Activated CD4-positive, alpha-beta T cell treated with anti-CD3 and anti-CD28 coated beads for 4 hours (primary cell): ENCODE data around the gene OCA2.

Experiments used
- DNase-seq, 2 donors: peaks; one replicate each; pipeline ENCODE4 v3.0.0-alpha.2; 2020

Gene OCA2

DNA sequence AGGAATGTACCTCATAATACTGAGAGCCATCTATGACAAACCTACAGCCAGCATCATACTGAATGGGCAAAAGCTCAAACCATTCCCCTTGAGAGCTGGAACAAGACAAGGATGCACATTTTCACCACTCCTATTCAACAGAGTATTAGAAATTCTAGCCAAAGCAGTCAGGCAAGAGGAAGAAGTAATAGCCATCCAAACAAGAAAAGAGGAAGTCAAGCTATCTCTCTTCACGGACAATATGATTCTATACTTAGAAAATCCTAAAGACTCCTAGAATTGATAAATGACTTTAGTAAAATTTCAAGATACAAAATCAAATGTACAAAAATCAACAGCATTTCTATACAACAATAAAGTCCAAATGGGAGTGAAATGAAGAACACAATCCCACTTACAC is 30.2 kb downstream of the OCA2 start:
- no peak for DNase-seq

DNA sequence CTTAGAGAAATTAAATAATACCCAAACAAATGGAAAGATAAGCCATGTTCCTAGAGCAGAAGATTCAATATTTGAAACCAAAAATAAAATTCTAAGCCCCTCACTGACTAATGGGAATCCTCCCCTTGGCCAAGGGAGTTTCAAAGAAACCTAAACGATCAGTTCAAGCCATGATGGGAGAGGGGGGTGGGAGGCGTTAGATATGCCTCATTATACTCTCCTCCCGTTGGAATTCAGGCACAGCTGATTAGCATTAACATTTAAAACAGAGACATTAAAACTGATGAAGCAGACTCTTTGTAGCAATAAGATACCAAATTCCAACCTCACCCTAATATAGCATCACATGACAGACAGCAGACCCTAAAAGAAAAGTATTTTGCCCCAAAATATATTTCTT is 32.9 kb downstream of the OCA2 start:
- no peak for DNase-seq

DNA sequence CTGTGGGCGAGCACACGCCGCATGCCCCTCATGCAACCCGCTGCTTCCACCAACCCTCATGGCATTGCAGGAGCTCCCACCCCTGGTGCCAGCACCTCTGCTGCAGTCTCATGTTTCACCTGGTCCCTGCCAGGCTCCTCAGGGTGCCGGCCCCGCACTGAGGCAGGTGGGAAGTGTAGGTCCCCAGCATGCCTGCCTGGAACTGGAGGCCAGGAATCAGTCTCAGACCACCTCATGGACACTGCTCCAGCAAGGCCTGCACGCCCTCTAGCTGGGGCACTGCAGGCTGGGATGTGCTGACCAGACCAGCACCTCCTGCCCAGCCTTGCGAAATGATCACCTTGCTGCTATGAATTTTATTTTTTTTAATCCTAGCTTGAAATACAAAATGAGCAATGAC is 39.1 kb downstream of the OCA2 start:
- DNase-seq: no peak

DNA sequence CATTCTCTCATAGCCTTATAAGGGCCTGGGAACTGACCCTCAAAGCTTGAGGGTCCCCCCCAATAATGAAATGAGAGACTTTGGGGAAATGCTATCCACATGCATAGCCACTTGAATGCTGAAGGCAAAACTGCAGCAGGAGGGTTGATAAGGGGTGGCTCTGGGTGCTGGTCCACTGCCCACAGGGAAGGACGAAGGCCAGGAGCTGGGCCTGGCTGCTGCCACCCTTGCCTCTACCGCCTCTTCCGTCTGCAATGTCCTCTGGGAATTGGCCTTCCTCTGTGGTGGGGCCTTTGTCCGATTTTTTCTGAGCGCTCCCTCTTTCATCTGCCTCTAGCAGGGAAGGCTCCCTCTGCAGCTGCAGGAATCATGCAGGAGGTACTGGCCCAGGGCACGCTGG is 41.0 kb downstream of the OCA2 start:
- DNase-seq: no peak

DNA sequence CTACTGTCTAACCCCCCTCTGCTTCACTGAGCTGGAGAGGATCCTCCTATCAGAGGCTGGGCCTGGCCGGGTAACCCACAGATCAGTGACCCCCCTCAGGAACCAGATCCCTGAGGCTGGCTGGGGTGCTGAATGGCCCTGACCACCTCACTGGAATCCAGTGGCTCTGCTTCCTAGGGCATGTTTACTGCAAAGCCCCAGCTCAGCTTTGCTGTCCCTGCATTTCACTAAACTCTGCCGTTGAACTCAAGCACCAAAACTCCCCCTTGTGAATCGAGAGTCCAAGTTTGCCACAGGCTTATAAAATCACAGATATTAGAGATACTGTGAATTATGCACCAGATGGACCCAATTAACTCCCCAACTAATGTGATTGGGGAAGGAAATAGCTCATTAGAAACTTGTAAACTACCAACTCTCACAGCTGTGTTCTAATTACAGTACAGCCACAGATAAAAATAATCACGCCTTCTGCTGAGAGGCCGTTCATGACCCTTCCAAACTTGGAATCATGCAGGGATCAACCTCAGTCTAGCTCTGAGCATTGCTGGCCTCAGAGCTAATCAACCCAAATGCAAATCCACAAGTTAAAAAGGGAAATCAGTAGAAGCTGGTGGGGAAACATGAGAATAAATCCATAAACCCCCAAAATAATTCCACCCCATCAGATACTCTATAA is 47.0 kb downstream of the OCA2 start:
- no peak for DNase-seq

DNA sequence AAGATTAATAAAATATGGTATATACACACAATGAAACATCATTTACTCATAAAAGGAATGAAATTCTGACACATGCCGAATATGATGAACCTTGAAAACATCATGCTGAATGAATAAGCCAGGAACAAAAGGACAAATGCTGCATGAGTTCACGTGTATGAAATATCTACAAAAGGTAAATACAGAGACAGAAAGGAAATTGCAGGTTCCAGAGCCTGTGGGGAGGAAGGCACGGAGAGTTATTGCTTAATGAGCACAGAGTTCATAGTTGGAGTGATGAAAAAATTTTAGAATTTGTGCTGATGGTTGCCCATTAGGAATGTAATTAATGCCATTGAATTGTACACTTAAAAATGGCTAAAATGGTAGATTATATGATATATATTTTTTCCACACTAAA is 49.5 kb downstream of the OCA2 start:
- DNase-seq: no peak

DNA sequence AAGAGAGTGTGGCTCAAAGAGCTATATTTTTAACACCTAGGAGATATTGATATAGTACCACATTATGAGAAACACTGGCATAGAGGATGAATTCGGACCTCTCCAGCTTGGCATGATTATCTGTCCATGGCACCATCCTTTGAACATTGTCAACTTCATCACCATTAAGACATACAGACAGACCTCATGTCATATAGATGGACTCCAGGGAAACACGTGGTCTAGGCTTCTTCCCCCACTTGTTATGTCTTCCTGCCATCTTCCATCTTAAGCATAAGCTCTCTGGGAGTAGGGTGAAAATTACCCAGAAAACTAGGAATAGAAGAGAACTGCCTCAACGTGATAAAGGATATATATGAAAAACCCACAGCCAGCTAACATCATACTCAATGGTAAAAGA is 51.8 kb downstream of the OCA2 start:
- no peak for DNase-seq

DNA sequence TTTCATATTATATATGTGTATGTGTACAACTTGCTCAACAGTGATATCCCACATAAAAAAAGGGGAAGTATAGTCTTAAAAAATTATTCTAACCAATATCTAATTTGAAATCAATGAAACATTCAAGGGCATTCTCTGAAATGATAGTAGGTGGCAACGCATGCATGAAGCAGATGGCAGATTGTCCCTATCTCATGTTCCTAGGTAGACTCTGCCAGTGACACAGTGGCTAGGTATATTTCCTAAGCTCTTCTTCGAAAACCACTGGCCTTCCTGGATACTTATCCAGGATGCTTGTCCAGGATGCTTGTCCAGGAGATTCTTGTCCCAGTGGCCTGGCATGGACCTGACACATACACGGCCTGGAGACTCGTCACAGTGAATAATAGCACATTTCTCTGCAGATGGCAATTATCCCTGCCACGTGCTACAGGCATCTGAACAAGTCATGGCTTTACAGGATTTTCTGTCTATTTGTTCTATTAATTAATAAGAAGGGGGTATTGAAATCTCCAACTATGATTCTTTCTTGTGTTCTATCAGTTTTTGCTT is 54.9 kb downstream of the OCA2 start:
- no peak for DNase-seq

DNA sequence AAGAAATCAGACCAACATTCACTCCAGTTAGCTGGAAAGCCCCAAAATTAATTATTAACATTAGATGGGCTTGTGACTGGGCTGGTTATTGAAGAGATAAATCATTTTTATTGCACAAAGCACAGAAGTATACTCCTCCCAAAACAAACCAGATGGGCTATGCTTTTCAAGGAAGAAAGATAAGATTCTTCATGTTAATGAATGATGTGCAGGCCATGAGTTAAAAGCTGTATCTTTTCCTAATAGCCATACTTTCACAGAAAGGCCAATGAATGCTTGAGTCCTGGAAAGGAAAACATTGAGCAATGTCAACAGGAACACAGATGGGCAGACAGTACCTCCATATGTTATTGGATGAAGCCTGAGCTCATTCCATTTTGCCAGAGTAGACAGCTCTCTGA is 55.4 kb downstream of the OCA2 start:
- no peak for DNase-seq

DNA sequence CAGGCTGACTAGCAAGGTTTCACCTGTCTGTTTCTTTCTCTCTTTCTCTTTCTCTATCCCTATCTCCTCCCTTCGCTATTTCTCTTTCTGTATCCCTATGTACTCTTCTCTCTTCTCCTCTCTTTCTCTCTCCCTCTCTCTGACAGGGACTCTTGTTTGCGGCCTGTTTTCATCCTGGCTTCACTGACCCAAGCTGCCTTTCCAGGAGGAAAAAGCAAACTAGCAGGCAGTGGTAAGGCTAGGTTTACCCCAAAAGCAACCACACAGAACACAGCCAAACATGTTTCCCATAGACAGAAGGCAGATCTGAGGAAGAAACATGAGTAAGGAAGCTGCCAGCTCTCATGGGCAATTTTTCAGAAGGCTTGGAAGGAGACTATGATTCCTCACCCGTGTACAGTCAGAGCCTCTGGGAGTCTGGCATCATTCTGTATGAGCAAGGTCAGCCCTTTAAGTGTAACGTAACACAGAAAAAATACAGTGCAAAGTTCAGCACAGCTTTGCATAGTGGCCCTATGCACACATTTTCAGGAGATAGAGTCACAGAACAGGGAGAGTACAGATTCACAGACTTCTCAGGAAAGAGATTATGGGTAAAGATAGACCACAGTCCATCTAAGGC is 61.0 kb downstream of the OCA2 start:
- DNase-seq: no peak

DNA sequence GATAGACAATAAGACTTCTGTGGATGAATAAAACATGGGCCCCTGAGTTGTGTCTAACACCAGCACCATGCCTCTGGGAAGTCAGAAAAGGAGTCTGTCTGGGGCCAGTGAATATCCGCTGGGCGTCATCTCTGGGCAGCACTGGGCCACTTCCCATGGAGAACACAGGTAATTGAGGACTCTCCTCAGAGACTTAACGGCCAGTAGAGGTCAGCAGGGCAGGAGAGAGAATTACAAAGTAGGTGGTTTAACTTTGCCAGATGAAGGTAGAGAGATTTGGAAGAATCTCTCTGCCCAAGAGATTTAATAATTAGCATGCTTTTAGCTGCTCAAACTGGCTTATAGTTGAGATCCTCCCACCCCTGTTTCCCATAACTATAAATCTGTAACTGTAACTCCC is 65.7 kb downstream of the OCA2 start:
- no peak for DNase-seq

DNA sequence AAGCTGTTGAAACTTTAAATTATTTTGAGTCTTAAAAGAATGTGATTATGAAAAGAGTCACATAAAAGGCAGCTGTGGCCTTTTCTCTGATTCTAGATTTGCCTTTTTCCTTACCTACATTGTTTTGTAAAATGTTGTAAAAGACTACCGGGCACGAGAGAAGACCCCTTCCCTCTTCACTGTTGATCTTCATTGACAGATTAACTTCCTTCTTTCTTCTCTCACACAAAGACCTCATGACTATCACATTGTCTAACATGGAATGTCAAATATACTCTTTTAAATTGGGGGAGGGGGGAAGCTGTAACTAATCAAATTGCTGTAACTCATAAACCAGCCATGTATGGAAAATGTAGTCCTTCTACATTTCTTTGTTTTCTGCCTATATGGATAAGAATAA is 68.3 kb downstream of the OCA2 start:
- DNase-seq: no peak

DNA sequence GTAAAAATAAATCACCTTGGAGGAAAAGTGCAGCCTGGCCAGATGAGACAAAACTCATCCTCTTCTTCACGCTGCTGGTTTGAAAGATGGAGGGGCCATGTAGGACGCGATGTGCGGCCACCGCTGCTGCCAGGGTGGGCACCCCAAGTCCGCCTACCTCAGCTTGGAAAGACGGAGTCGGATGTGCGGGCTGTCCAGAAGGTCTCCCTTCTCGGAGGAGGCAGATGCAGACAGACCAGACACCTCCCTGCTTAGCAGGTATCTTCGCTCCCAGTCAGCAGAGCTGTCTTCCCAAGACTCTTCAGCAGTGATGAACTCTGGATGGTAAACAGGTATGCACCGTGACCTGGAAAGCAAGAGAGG is 71.4 kb downstream of the OCA2 start:
- DNase-seq: no peak

DNA sequence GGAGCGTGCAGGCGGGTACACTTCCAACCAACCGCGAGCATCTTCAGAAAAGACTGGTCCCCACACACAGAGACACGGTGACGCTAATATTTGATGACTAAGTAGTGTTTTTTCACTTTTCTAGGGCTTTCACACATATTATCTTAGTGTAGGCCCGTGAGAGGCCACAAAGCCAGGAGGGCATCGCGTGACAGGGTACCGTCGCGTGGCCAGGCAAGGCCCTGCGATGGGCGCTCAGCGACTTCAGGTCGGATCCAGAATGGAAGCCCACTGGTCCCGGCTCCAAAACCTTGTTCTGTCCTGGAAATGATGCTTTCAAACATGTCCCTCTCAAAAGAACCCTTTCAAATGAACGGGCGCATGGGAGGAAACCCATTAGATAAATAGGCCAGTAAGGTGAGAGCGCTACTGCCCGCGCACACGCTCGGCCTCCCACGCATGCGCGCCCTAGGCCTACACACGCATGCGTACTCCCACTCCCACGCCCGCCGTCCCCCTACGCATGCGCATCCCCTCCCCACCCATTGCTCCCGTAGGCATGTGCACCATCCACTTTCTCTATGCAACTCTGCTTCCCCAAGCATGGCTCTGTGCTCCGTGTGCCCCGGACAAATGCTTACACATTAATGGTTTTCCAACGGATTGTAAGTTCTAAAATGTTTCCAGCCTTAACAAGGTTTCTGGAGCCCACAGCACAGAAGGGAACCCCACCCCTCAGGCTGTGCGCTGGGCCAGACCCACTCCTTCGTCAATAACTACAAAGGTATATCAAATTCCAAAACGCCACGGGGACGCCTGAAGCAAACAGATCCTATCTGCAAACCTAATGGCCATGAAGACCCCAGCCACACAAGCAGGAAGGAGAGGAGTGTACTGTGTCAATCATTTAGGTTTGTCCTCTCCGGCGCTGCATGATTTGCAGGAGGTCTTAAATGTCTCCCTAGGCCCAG is 72.1 kb downstream of the OCA2 start:
- DNase-seq: no peak

DNA sequence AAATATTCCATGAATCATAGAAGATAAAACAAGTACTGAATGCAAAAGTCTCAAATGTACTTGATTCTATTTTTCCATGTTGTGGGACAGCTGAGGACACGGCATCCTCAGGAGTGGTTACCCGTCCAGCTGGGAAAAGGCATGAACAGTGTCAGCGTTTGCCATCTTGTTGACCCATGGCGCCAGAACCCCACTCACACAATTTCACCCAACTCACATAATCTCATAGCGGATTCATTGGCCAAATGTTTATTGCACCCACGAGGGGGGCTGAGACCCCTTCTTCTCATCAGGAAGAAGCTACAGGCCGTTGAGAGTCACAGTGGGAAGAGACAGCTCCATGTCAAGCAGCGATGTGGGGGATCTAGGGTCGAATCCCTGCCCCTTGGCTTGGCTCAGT is 72.9 kb downstream of the OCA2 start:
- DNase-seq: no peak

DNA sequence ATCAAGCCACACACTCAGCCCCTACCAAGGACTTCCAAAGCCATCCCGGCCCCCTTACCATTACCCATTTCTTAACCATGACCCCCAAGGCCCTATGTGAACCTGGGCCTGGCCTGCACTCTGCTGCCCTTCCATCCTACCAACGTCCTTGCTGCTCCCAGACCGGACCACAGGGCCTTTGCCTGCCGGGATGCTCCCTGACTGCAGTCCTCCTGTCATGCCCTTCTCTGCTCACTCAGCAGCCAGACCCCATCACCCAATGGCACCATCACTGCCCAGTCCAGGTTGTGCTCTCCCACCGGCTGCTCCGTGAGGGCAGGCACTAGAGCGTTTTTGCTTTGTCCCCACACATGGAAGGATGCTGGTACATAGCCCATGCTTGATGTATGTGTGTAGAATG is 73.7 kb downstream of the OCA2 start:
- no peak for DNase-seq

DNA sequence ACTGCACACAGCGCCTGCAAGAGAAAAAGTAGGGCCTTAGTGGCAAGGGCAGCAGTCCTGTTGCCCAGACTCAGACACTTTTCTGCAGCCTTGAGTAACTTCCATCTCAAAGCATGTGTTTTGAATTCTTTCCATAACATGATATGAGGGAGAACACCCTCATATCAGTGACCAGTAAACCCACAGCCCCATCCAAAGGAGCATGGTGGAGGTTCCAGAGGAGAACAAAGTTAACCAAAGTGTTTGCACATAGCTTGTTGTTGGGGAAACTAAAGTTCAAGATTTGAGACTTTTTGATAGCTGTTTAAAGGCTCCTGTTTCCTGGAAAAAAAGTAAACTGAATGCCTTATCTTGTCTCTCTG is 74.2 kb downstream of the OCA2 start:
- no peak for DNase-seq

DNA sequence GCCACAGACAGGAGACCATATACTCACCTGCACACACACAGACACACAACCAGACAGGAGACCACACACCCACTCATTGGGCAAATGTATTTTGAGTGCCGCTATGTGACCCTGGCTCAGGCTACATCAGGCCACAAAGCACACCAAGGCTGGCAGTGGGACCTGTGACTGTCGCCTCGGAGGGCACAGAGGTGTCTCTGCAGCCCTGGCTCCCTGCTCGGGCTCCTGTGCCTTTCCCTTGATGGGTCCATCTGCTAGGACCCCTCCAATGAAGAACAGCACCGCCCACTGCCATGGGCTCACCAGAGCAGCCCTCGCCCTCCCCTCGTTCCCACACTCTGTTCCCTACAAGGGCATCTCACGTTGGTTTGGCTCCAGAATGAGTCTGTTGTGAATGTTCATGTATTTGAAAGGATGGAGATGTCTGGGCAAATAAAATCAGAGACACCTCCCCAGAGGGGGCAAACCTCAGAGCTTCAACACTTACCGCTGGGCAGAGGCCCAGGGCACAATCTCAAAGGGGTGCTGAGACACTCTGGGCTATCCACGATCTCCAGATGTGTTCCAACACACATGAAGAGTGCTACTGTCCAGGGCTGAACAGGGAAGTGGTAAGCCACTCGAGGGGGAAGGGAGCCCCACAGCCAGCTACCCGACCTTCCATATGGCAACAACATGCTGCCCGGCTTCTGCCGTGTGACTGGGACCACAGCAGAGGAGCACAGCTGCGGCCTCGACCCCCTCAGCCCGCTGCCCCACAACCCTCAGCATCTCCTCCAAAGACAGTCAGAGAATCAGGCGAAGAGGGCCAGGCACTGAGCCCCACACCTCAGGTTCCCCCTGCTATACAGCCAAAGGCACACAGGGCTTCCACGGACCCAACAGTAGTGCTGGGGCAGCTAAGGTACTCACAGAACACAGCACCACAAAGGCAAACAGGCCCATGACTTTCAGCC is 74.9 kb downstream of the OCA2 start:
- no peak for DNase-seq

DNA sequence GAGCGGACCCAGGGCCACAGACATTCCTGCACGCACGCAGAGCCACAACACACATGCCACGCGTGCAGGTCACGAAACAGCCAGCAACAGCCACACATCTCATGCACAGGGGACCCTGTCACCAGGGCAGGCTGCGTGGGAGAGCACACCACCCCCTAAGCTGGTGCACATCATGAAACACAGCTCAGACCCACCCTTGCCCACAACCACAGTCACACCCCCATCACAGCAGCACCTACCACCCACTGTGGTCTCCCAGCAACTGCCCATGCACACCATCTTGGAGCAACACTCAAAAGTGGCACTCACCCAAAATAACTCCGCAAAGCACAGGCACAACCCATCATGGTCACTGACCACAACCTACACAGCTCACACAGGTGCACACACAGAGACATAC is 75.7 kb downstream of the OCA2 start:
- DNase-seq: no peak

DNA sequence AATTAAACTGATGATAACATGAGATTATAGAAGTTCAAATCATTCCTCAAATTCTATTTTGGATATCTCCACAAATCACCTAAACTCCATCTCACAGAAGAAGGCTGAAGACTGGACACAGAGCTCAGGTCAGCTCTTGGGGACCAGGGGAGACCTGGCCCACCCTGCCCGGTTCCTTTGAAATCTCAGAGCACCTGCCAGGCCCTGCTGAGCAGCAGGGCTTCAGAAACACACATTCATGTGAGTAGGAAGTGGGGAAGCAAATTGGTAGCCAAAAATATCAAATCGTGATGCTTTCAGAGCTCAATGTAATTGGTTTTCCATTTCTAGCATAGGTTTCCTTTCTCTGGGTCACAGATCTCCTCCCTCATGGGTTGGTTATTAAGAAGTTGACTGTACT is 76.2 kb downstream of the OCA2 start:
- no peak for DNase-seq

DNA sequence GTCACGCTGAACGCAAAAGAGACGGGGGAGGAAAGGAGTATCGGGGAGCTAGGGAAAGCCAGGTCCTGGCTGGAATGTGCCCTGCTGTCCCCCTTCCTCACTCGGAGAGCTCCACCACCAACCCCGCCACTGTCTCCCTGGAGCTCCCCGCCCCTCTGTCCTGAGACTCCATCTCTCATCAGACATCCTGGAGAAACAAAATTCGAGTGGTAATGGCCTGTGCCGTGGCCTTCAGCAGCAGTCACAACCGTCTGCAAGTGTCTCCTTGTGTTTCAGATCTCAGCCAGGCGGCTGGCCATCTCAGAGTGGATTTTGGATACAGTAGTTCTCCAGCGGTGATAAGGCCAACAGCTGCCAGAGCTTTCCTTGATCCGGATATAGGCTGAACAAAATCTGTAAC is 76.9 kb downstream of the OCA2 start:
- no peak for DNase-seq

DNA sequence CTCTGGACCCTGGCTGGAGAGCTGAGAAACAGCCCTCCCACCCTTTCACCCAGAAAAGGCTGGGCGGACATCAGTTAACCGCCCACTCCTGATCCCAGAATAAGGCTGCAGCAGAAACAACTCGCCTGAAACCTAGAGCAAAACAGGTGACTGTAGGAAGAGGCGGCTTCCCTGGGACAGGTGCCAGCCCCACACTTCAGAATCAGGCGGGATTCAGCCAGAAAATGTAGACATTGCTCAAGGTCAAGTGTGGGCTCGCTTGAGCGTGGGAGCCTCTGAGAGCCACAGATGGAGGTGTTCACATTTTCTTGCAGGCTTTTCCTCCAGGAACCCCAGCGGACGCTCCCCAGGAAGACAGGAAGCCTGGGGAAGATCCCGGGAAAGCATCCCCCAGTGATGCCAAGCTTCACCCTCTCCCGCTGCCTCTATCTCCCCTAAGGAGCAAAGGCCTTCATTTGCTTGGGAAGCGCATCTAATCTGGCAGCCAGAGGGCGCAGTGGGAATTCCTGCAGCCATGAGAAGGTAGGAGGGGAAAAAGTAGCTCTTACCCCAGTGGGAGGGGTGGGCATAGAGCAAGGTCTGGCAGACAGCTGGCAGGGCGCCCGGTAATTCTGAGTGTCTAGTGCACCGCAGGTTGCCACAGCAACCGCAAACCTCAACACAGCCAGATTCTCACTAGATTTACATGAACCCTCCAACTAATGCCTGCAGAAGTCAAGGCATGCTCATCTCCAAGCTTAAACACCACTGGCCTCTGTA is 77.7 kb downstream of the OCA2 start:
- DNase-seq: no peak
